K562 (cell line): Measurements from ENCODE around the gene CNOT6.

Experiments
- CBX1 ChIP-seq: sonication (generic); IDR thresholded peaks from 2 replicates; pipeline ENCODE4 v1.6.1; 2016; ENCODE audit warnings: antibody characterized with exemption, low read depth, mild to moderate bottlenecking
- EZH2 ChIP-seq: IDR thresholded peaks from 2 replicates; pipeline ENCODE4 v1.6.1; 2012; ENCODE audit warnings: low read depth, mild to moderate bottlenecking, inconsistent platforms, low read length, borderline replicate concordance
- HMGN3 ChIP-seq: IDR thresholded peaks from 2 replicates; pipeline ENCODE4 v1.6.1; 2011; ENCODE audit warnings: borderline replicate concordance, low read depth, mild to moderate bottlenecking, mixed read lengths, low read length; ENCODE audit not compliant: insufficient read length; ENCODE audit errors: extremely low read depth
- L3MBTL2 ChIP-seq: fragments of 450-650 bp; IDR thresholded peaks from 2 replicates; pipeline ENCODE4 v1.6.1; 2016; ENCODE audit warnings: mild to moderate bottlenecking, moderate library complexity
- PHF20 ChIP-seq: fragments of 450-650 bp; IDR thresholded peaks from 2 replicates; pipeline ENCODE4 v1.6.1; 2018; ENCODE audit not compliant: partially characterized antibody
- POLR2A ChIP-seq: fragments of 450-650 bp; conservative IDR thresholded peaks from 2 replicates; pipeline ENCODE4 v1.6.1; 2016
- SP2 ChIP-seq: IDR thresholded peaks from 2 replicates; pipeline ENCODE4 v1.6.1; 2011; ENCODE audit warnings: mild to moderate bottlenecking, low read depth, low read length, moderate library complexity; ENCODE audit not compliant: poor library complexity, severe bottlenecking; ENCODE audit errors: extremely low read depth
- TAF15 ChIP-seq: fragments of 200-400 bp; formaldehyde crosslinking; IDR thresholded peaks from 2 replicates; pipeline ENCODE4 v1.6.1; 2017; ENCODE audit warnings: mild to moderate bottlenecking, low read depth, low read length, moderate library complexity
- ZSCAN29 ChIP-seq: fragments of 450-650 bp; IDR thresholded peaks from 2 replicates; pipeline ENCODE4 v1.6.1; 2017

- TF ChIP-seq CBX1 (no peak), ZSCAN29 (no peak), L3MBTL2 (no peak), TAF15 (no peak), HMGN3 (no peak), SP2 (no peak), PHF20 (no peak), EZH2 (no peak), POLR2A (no peak)
These were observed 107.7 kb downstream of the CNOT6 start for GRCh38 chr5:180601591-180602480.
